Chondrocyte (in vitro differentiated cells): ENCODE results near the gene BCAN. TPM values are rescaled to one million over a fixed set of nuclear protein-coding genes. Genes with fewer than 3 reads are reported as not detected.

ENCODE experiments used
- DNase-seq: peaks from one replicate; pipeline ENCODE4 v3.0.0; 2021; ENCODE audit warnings: mixed read lengths, low spot score
- H3K27ac Mint-ChIP-seq: one replicate; pipeline ENCODE4 v1.8.0; 2021; ENCODE audit warnings: mild to moderate bottlenecking, moderate library complexity, mixed read lengths; ENCODE audit not compliant: unreplicated experiment
- H3K27me3 Mint-ChIP-seq: 2 replicates; pipeline ENCODE4 v1.8.0; 2021; ENCODE audit warnings: low read depth, mixed read lengths
- H3K36me3 Mint-ChIP-seq: 2 replicates; pipeline ENCODE4 v1.8.0; 2021; ENCODE audit warnings: low read depth, mixed read lengths
- H3K4me1 Mint-ChIP-seq: 2 replicates; pipeline ENCODE4 v1.8.0; 2021; ENCODE audit warnings: low read depth, mild to moderate bottlenecking, mixed read lengths
- H3K4me3 Mint-ChIP-seq: one replicate; pipeline ENCODE4 v1.8.0; 2021; ENCODE audit warnings: mild to moderate bottlenecking, moderate library complexity, mixed read lengths; ENCODE audit not compliant: unreplicated experiment
- H3K9me3 Mint-ChIP-seq: 2 replicates; pipeline ENCODE4 v1.8.0; 2021; ENCODE audit warnings: low read depth, mixed read lengths
- total RNA-seq: library from RNA; stranded (reverse); gene quantifications from 3 replicates; pipeline ENCODE4 v1.2.1, GENCODE V29; 2021
- TF ChIP-seq, protein P1 (sequence below): fragments of 200-600 bp; sonication (generic); IDR thresholded peaks from 2 replicates; pipeline ENCODE4 v1.5.0; 2021; ENCODE audit warnings: antibody characterized with exemption, mild to moderate bottlenecking, moderate library complexity

BCAN gene
- total RNA-seq, 1 donor from 2014 or later: not detected

DNA sequence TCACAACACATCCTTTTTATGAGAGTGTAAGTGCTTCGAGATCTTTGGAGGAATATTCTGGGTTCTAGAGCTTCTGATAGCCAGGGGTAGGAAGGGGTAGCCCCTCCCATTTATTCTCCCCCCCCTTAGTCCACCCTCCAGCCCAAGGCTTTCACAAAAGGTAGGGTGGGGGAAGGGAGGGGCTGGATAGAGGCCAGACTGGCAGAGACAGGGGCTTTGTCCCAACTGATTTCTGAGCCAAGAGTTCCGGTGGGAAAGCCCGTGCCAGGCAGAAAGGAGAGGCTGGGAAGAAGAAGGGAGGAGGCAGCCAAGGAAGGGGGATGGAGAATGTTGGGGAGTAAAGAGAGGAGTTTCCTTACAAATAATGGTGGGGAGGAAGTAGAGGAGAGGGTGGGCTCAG lies 3.1 kb downstream of the BCAN start:
- DNase-seq: no peak
- H3K9me3 Mint-ChIP-seq: no peaks in the 10 kb centered on the region
- TF ChIP-seq, protein P1, sequence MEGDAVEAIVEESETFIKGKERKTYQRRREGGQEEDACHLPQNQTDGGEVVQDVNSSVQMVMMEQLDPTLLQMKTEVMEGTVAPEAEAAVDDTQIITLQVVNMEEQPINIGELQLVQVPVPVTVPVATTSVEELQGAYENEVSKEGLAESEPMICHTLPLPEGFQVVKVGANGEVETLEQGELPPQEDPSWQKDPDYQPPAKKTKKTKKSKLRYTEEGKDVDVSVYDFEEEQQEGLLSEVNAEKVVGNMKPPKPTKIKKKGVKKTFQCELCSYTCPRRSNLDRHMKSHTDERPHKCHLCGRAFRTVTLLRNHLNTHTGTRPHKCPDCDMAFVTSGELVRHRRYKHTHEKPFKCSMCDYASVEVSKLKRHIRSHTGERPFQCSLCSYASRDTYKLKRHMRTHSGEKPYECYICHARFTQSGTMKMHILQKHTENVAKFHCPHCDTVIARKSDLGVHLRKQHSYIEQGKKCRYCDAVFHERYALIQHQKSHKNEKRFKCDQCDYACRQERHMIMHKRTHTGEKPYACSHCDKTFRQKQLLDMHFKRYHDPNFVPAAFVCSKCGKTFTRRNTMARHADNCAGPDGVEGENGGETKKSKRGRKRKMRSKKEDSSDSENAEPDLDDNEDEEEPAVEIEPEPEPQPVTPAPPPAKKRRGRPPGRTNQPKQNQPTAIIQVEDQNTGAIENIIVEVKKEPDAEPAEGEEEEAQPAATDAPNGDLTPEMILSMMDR: no peak
- peaks cover 11% of the 10 kb centered on the region for H3K4me1 Mint-ChIP-seq
- no peak overlapping the region for H3K27ac Mint-ChIP-seq
- no peak overlapping the region for H3K4me3 Mint-ChIP-seq
- peaks cover 2% of the 10 kb centered on the region for H3K36me3 Mint-ChIP-seq
- H3K27me3 Mint-ChIP-seq: peaks cover 61% of the 10 kb centered on the region

DNA sequence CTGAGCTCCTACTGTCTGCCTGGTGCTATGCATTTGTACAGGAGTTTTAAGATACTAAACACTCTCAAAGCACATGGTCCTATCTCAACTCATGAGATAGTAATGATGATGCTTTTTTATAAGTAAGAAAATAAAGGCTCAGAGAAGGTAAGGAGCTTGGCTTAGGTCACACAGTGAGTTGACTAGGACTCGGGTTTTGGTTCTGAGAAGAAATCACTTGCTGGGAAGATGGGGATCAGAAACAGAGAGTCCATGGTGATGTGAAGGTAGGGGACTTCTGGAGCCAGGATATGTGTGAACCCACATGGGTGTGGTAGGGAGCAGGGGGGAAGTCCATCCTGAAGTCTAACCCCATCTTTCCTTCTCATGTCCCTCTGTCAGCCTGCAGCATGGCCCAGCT lies 3.7 kb downstream of the BCAN start:
- H3K9me3 Mint-ChIP-seq: no peaks in the 10 kb centered on the region
- DNase-seq: no peak
- H3K36me3 Mint-ChIP-seq: peaks cover 2% of the 10 kb centered on the region
- H3K4me3 Mint-ChIP-seq: no peak overlapping the region
- H3K4me1 Mint-ChIP-seq: peaks cover 11% of the 10 kb centered on the region
- TF ChIP-seq, protein P1: no peak
- peaks cover 67% of the 10 kb centered on the region for H3K27me3 Mint-ChIP-seq
- no peak overlapping the region for H3K27ac Mint-ChIP-seq

DNA sequence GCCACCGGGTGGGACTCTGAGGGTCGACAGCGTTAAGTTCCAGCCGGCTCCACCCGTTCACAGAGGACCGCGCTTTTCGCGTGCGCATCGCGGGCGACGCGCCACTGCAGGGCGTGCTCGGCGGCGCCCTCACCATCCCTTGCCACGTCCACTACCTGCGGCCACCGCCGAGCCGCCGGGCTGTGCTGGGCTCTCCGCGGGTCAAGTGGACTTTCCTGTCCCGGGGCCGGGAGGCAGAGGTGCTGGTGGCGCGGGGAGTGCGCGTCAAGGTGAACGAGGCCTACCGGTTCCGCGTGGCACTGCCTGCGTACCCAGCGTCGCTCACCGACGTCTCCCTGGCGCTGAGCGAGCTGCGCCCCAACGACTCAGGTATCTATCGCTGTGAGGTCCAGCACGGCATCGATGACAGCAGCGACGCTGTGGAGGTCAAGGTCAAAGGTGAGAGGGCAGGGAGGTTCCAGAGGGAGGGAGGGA lies 4.9 kb downstream of the BCAN start:
- Mint-ChIP-seq H3K36me3 (peaks cover 2% of the 10 kb centered on the region), H3K27ac (no peak overlapping the region), H3K4me3 (no peak overlapping the region)

DNA sequence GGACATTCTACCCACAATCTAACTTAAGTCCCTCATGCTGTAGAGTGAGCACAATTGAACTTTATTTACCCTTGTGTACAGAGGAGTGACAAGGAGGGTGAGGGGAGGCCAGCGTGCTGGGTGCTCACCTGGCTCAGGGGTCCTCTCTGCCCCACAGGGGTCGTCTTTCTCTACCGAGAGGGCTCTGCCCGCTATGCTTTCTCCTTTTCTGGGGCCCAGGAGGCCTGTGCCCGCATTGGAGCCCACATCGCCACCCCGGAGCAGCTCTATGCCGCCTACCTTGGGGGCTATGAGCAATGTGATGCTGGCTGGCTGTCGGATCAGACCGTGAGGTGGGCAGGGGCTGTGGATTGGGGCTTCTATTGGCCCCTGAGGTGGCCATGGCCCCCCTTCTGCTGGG lies 5.4 kb downstream of the BCAN start:
- Mint-ChIP-seq H3K27me3 (peaks cover 66% of the 10 kb centered on the region), H3K27ac (no peak overlapping the region), H3K4me1 (peaks cover 6% of the 10 kb centered on the region), H3K4me3 (no peak overlapping the region), H3K9me3 (no peaks in the 10 kb centered on the region), H3K36me3 (peaks cover 2% of the 10 kb centered on the region)
- DNase-seq: no peak
- TF ChIP-seq, protein P1: no peak

More for the DNA sequence above, 4.9 kb downstream of the BCAN start:
- H3K27me3 Mint-ChIP-seq: peaks cover 63% of the 10 kb centered on the region
- DNase-seq: no peak
- TF ChIP-seq, protein P1: no peak
- H3K4me1 Mint-ChIP-seq: peaks cover 7% of the 10 kb centered on the region
- no peaks in the 10 kb centered on the region for H3K9me3 Mint-ChIP-seq

DNA sequence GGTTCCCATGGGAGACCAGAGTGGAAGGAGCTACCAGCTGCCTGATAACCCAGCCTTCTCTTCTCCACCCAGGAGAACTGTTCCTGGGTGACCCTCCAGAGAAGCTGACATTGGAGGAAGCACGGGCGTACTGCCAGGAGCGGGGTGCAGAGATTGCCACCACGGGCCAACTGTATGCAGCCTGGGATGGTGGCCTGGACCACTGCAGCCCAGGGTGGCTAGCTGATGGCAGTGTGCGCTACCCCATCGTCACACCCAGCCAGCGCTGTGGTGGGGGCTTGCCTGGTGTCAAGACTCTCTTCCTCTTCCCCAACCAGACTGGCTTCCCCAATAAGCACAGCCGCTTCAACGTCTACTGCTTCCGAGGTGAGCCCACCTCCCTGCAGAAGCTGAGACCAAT lies 6.6 kb downstream of the BCAN start:
- H3K36me3 Mint-ChIP-seq: peaks cover 2% of the 10 kb centered on the region
- no peak overlapping the region for H3K27ac Mint-ChIP-seq
- H3K27me3 Mint-ChIP-seq: peaks cover 64% of the 10 kb centered on the region
- no peaks in the 10 kb centered on the region for H3K9me3 Mint-ChIP-seq
- no peaks in the 10 kb centered on the region for H3K4me1 Mint-ChIP-seq
- TF ChIP-seq, protein P1: no peak
- no peak overlapping the region for H3K4me3 Mint-ChIP-seq
- no peak for DNase-seq
